Measurements from ENCODE around the gene SLC6A1.

Gene SLC6A1

DNA sequence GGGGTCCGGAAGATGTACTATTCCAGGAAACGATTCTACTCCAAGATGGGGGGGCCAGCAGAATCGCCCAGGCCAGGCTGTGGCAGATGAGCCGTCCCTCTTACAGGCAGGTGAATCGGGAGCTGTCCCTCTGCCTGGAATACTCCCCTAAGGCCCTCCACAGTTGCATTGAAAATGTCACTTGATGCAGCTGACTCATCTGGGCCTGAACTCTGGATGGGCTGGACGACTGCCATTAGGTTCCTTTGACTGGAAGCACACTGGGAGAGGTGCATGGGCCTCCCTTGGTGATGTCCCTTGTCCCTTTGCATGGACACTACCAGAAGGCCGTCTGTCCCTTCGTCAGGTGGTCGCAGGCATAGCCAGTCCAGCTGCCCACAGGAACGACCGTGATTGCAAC lies 92.1 kb downstream of the SLC6A1 start:
- no peak overlapping the region for H3K4me3 ChIP-seq (ENCODE audit: low read length)
- H3K27me3 ChIP-seq (ENCODE audit: low read depth, low read length): peaks cover 17% of the 10 kb centered on the region
- H3K4me1 ChIP-seq (ENCODE audit: low read length): peaks cover 8% of the 10 kb centered on the region
- no peak overlapping the region for H3K9ac ChIP-seq (ENCODE audit: low read length)
- no peak overlapping the region for H3K27ac ChIP-seq (ENCODE audit: low read length)
- H3K9me3 ChIP-seq (ENCODE audit: insufficient read depth, low read length): no peaks in the 10 kb centered on the region
- TF ChIP-seq EZH2phosphoT487 (IDR thresholded peaks at IDR 0.05; ENCODE audit: low read depth): no peak
- TF ChIP-seq, protein P1, sequence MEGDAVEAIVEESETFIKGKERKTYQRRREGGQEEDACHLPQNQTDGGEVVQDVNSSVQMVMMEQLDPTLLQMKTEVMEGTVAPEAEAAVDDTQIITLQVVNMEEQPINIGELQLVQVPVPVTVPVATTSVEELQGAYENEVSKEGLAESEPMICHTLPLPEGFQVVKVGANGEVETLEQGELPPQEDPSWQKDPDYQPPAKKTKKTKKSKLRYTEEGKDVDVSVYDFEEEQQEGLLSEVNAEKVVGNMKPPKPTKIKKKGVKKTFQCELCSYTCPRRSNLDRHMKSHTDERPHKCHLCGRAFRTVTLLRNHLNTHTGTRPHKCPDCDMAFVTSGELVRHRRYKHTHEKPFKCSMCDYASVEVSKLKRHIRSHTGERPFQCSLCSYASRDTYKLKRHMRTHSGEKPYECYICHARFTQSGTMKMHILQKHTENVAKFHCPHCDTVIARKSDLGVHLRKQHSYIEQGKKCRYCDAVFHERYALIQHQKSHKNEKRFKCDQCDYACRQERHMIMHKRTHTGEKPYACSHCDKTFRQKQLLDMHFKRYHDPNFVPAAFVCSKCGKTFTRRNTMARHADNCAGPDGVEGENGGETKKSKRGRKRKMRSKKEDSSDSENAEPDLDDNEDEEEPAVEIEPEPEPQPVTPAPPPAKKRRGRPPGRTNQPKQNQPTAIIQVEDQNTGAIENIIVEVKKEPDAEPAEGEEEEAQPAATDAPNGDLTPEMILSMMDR (IDR thresholded peaks at IDR 0.05; ENCODE audit: low read depth, low read length): no peak
- H3K4me2 ChIP-seq (ENCODE audit: low read length): no peak overlapping the region
- no peaks in the 10 kb centered on the region for H3K36me3 ChIP-seq (replicated peaks; ENCODE audit: low read depth, low read length)
- H4K20me1 ChIP-seq (ENCODE audit: insufficient read depth, low read length): no peaks in the 10 kb centered on the region
- H3K79me2 ChIP-seq (ENCODE audit: low read length): no peaks in the 10 kb centered on the region
- H2AFZ ChIP-seq (ENCODE audit: low read depth, low read length): no peak overlapping the region

DNA sequence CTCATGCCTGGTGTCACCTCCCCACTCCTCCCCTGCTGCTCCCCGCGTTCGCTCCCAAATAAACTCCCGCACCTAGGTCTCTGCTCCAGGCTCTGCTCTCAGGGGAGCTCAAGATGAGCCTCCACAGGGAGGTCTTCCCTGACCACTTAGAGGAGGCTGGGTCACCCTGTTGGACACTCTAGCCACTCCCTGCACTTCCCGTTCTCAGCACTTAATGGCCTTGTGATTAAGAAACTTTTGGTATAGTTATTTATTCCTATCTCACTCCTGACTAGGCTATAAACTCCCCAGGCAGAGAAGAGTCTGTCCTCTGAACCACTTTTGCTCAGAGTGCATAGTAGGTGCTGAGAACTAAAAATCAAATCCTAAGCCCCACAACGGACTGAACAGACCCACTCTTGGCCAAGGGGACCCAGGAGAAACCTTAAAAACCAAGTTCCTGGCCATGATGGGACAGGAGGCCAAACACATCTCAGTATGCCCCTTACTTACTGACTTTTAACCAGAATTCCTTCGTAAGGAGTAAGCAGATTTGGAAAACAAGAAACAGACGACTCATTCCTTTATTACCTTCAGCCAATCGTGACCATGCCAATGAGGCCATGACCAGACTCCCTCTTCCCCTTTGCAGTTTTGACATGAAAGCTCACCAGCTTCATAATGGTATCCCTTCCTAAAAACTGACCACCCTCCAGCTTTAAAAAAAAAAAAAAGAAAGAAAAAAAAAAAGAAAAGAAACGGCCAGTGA lies 92.7 kb downstream of the SLC6A1 start:
- TF ChIP-seq, protein P1 (IDR thresholded peaks at IDR 0.05; ENCODE audit: low read depth, low read length): no peak
- no peak for TF ChIP-seq EZH2phosphoT487 (IDR thresholded peaks at IDR 0.05; ENCODE audit: low read depth)
- H3K4me2 ChIP-seq (ENCODE audit: low read length): no peak overlapping the region

DNA sequence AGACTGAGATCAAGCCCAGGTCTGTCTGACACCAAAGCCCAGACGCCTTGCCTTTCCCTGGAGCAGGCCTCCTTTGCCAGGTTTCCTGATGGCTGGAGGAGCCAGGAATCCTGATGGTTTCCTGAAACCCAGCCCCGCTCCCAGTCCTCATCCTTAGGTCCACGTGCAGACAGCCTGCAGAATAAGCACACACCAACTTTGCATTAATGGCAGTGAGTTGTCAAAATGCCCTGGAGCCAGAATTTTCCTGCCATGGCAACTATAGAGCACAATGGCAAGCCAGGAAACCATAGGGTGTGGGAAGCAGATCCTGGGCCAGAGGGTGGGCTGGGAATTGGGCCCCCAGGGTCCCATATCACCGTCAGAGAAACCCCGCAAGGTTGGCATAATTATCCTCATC lies 94.3 kb downstream of the SLC6A1 start:
- H3K9ac ChIP-seq (ENCODE audit: low read length): no peak overlapping the region
- no peak overlapping the region for H2AFZ ChIP-seq (ENCODE audit: low read depth, low read length)
- H3K9me3 ChIP-seq (ENCODE audit: insufficient read depth, low read length): no peaks in the 10 kb centered on the region
- no peak overlapping the region for H3K4me3 ChIP-seq (ENCODE audit: low read length)
- peaks cover 13% of the 10 kb centered on the region; the same call in 1 of the 2 replicates for H3K27me3 ChIP-seq (ENCODE audit: low read depth, low read length)
- H3K4me1 ChIP-seq (ENCODE audit: low read length): peaks cover 8% of the 10 kb centered on the region
- no peak overlapping the region for H3K4me2 ChIP-seq (ENCODE audit: low read length)
- H3K79me2 ChIP-seq (ENCODE audit: low read length): no peaks in the 10 kb centered on the region
- no peaks in the 10 kb centered on the region for H4K20me1 ChIP-seq (ENCODE audit: insufficient read depth, low read length)
- H3K36me3 ChIP-seq (replicated peaks; ENCODE audit: low read depth, low read length): no peaks in the 10 kb centered on the region
- no peak for TF ChIP-seq EZH2phosphoT487 (IDR thresholded peaks at IDR 0.05; ENCODE audit: low read depth)
- TF ChIP-seq, protein P1 (IDR thresholded peaks at IDR 0.05; ENCODE audit: low read depth, low read length): no peak
- no peak overlapping the region for H3K27ac ChIP-seq (ENCODE audit: low read length)

More for the DNA sequence above, 92.7 kb downstream of the SLC6A1 start:
- Histone ChIP-seq H2AFZ (ENCODE audit: low read depth, low read length) (no peak overlapping the region), H3K4me1 (ENCODE audit: low read length) (peaks cover 8% of the 10 kb centered on the region), H3K79me2 (ENCODE audit: low read length) (no peaks in the 10 kb centered on the region), H3K27ac (ENCODE audit: low read length) (no peak overlapping the region), H4K20me1 (ENCODE audit: insufficient read depth, low read length) (no peaks in the 10 kb centered on the region), H3K9me3 (ENCODE audit: insufficient read depth, low read length) (no peaks in the 10 kb centered on the region), H3K36me3 (replicated peaks; ENCODE audit: low read depth, low read length) (no peaks in the 10 kb centered on the region), H3K9ac (ENCODE audit: low read length) (no peak overlapping the region), H3K27me3 (ENCODE audit: low read depth, low read length) (peaks cover 17% of the 10 kb centered on the region), H3K4me3 (ENCODE audit: low read length) (no peak overlapping the region)

DNA sequence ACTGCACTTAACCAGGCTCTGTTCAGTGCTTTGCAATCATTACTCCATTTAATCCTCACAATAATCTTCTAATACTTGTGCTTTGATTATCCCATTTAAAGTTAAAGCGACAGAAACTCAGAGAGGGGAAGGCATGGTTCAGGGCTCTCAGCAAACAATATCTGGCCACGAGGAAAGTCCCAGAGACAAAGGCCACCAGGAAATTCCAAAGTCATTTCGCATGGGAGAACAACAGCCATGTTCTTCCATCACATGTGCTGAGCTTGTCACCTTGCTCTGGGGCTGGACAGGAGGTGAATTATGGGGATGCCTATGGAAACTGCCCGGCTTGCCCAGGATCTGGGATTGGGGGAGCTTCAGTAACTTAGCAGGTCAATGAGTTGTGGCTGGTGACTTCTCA lies 95.5 kb downstream of the SLC6A1 start:
- no peak overlapping the region for H3K9ac ChIP-seq (ENCODE audit: low read length)
- H3K9me3 ChIP-seq (ENCODE audit: insufficient read depth, low read length): no peaks in the 10 kb centered on the region
- H3K4me1 ChIP-seq (ENCODE audit: low read length): peaks cover 8% of the 10 kb centered on the region
- no peak overlapping the region for H3K4me3 ChIP-seq (ENCODE audit: low read length)
- H3K36me3 ChIP-seq (replicated peaks; ENCODE audit: low read depth, low read length): no peaks in the 10 kb centered on the region
- H4K20me1 ChIP-seq (ENCODE audit: insufficient read depth, low read length): no peaks in the 10 kb centered on the region
- H3K27ac ChIP-seq (ENCODE audit: low read length): no peak overlapping the region
- TF ChIP-seq, protein P1 (IDR thresholded peaks at IDR 0.05; ENCODE audit: low read depth, low read length): no peak
- no peak for TF ChIP-seq EZH2phosphoT487 (IDR thresholded peaks at IDR 0.05; ENCODE audit: low read depth)
- no peaks in the 10 kb centered on the region for H3K79me2 ChIP-seq (ENCODE audit: low read length)
- no peak overlapping the region for H2AFZ ChIP-seq (ENCODE audit: low read depth, low read length)
- peaks cover 8% of the 10 kb centered on the region; the same call in 1 of the 2 replicates for H3K27me3 ChIP-seq (ENCODE audit: low read depth, low read length)
- no peak overlapping the region for H3K4me2 ChIP-seq (ENCODE audit: low read length)

Measured in OCI-LY3 (cell line).